HT1080 (cell line): ENCODE data around the gene SERINC5. TPM values are rescaled to one million over a fixed set of nuclear protein-coding genes. Genes with fewer than 3 reads are reported as not detected.
A peak's percentile ranks its signal among the peaks of the same experiment; 100 is the strongest.
"Not testable (repeated sequence)": the region's sequence is repeated elsewhere in the genome, so short reads cannot be mapped to it uniquely, and the experiment has no call there.

Source experiments
- DNase-seq: peaks from one replicate; pipeline ENCODE4 v3.0.0-alpha.2; 2015; ENCODE audit warnings: low read depth
- total RNA-seq: library from RNA; depleted of rRNA; stranded (reverse); fragments of >200 nt; shearing (Covaris generic); gene quantifications from 2 replicates; pipeline ENCODE4 v1.2.3, GENCODE V29; 2014

SERINC5 gene
- total RNA-seq, 1 experiment from 2014 or later = 4.4 TPM

DNA sequence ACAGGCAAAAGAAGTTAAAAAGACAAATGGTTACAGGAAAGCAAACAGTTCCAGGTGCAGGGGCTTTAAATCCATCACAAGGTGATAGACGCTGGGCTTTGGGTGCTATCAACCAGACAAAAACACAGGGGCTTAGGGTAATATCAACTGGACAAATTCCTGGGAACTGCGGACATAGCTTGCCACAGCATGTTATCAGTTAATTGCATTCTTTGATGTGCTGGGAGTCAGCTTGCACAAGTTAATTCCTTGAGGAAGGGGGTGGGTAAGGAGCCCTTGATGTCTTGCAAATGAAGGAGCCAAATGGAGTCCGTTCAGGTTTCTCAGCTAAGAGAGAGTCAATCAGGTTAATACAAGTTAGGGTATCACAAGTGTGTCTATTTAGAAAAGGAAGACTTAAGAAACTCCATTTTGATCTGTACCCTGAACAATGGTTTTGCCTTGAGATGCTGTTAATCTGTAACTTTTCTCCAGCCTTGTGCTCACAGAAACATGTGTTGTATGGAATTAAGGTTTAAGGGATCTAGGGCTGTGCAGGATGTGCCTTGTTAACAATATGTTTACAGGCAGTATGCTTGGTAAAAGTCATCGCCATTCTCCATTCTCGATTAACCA is 144.4 kb downstream of the SERINC5 start:
- not testable (repeated sequence) for DNase-seq

DNA sequence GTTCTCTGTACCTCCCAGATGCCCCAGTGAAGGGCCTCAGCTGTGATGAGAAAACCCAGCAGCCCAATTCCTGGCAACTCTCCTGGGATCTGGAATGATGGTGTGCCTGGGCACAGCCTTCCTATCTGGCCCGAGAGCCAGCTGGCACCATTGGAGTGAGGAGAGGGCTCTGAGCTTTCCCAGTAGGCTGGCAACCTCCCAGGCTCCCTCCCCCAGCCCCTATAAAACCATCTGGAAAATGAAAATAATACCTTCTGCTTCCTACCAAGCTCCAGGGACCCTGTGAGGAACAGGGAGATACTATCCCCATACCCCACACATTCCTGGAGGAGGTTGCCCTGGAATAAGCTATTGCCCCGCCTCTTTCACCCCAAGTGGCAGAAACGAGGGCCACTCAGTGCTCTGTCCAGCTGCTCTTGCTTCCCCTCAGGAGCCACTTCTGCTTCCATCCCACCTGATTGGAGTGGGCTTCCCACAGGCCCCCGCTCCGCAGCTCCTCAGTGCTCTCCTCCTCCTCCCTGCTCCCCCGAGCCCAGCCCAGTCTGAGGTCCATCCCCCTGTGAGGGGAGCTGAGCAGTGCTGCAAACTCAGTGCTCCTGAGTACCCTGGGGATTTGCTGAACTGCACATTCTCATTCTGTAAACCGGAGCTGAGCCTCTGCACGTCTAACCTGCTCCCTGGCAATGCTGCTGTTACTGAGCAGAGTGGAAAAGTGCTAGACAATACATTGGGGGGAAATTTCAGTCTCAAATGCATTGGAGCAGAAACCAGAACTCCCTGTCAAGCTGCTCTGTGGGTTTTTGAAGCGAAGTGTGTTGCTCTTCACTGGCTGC is 146.0 kb downstream of the SERINC5 start:
- no peak for DNase-seq

DNA sequence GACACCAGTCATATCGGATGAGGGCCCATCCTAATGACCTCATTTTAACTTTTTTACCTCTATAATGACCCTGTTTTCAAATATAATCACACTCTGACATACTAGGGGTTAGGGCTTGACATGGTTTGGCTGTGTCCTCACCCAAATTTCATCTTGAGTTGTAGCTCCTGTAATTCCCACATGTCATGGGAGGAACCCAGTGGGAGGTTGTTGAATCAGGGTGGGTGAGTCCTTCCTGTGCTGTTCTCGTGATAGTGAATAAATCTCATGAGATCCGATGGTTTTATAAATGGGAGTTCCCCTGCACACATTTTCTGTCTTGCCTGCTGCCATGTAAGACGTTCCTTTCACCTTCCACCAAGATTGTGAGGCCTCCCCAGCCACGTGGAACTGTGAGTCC is 148.9 kb downstream of the SERINC5 start:
- DNase-seq = no peak

DNA sequence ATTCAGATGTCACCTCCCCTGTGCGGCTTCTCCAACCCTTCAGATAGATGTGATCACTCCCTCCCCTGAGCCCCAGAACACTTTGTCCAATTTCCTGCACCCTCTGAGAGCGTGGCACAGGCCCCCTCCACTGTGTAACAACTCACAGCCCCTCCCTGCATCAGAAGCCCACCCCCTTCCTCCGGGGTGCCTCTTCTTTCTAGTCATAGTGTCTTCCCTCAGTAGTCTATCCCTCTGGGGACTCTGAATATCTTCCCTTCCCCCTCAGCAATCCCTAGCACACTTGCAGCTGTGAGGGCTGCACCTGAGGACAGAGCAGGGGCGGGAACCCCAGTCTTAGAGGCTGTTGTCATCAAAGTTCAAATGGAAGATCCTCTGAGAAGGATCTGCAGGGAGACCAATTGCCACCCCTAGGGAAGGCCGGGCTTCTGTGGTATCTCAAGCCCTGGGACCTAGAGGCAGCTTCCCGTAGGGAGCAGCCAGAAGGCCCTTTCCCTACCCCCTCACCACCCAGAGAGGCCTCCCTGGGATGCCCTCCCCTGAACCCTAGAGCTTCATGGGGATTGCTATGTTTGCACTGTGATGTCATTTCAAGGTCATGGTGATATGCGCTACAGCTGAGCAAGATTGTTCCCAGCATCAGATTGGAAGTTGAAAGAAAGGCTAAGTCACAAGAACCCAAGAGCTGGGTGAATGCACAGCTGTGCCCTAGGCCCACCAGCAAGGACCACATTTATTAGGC is 150.0 kb downstream of the SERINC5 start:
- DNase-seq = no peak

DNA sequence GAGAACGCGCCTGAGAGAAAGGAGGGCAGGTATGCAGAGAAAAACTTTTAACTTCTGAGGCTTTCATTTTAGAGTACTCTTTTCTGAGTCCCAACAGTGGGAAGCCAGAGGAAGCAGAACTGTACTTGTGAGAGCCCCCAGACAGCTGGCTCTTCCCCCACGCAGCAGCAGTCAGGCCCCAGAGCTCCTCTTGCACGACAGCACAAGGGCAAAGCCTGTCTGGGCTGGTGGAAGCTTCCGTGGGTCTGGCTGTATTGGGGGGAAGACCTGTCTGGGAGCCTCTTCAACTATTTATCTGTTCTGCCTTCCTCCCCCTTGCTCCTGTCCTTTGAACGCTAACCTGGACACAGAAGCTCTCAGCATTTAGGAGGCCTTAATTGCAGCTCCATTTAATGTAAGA is 152.5 kb downstream of the SERINC5 start:
- no peak for DNase-seq

DNA sequence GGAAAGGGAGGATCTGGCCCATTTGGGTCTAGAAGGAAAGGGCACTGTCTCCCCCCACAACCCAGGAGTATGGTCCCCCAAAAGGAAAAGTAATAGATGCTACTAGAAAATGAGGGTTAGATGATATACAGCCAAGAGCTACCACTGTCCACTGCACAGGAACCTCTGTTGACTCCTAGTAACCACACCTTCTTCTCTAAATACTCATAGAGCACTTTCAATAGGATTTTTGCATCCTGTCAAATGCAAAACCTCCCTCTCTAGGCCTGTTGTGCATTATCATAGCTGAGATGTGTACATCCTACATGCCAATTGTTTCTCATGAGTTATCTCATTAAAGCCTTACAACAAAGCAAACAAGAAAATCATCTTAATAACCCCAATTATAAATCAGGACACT is 153.9 kb downstream of the SERINC5 start:
- no peak for DNase-seq

DNA sequence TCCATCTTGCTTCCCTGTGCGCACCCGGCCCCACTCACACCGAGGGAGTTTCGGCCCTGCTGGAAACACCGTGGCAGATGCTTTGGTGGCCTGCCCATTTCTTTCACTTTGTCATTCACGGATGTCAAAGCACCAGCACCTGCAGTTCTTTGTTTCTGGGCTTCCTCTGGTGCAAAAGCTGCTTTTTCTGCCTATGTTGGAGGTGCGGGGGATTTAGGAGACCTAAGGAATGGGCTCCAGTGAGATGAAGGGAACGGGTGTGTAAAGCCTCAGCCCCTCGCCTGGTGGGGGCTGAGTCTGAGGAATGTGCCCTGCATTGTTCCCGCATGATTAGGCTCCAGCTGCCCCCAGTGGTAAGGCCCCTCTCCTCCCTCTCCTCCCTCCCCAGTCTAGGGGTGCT is 158.4 kb downstream of the SERINC5 start:
- DNase-seq = no peak

DNA sequence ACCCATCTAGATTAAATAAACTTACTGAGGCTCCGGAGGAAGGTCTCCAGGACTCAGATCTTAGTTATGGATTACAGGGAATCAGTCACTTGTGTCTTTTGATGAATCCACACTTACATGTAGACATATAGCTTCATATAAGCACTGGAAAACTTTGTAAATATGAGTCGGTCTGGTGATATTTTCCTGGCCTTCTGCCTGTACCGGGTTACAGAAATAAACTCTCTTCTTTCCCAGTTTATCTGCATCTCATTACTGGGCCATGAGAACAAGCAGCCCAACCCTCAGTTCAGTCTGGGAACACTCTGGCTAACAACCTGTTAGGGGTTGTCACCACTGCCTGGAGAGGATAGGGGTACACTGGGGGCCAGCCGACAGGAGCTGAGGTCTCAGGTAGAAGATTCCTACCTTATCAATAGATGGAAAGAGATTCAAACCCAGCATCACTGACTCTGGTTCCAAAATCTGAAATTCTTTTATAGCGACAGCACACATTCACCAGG is 161.6 kb downstream of the SERINC5 start:
- no peak for DNase-seq

DNA sequence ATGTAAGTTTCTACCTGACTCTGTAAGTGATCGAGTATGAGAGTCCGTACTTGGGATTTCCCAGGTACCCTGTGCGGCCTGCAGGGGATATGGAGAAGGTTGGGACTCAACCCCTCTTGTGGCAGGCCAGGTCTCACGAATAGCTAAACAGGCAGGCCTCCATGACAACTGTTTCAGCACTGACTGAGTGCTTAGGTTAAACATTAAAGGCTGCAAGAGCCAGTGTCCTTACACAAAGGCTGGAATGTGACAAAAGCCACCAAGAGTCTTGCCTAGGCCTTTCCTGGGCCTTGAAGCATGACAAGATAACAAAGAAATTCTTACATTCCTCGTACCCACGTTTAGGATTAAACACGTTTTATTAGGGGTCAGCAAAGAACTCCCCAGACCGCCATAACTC is 162.1 kb downstream of the SERINC5 start:
- DNase-seq = no peak

DNA sequence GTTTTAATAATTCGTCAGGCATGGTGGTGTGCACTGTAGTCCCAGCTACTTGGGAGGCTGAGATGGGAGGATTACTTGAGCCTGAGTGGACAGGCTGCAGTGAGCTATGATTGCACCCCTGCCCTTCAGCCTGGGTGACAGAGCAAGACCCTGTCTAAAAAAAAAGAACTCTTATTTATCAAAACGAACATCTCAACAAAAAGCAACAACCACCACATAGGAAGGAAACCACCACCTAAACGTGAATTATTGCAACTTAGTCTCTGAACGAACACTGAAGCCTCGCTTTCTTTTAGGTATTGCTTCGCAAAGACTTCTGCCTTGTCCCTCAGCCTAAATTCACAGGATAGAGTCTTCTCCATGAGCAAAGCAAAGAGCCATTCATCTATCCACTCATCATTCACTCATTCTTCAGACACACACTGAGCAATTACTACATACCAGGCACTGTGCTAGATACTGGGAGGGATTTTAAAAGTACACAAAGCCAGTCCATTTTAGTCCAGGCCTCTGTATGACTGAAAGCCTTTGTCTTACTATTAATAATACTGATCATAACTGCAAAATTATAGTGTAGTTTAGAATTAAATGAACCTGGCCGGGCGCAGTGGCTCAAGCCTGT is 163.3 kb downstream of the SERINC5 start:
- no peak for DNase-seq

DNA sequence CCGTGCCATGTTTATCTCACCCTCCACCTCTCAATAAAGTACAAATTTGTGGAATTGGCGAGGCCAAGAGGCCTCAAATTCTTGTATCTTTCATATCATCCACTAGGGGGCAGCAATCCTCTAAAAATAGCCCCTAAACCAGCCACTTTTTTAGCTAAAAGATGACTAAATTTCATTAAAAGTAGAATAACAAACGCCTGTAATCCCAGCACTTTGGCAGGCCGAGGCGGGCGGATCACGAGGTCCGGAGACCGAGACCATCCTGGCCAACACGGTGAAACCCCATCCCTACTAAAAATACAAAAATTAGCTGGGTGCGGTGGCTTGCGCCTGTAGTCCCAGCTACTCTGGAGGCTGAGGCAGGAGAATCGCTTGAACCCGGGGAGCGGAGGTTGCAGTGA is 164.1 kb downstream of the SERINC5 start:
- peak; percentile 47 for DNase-seq

DNA sequence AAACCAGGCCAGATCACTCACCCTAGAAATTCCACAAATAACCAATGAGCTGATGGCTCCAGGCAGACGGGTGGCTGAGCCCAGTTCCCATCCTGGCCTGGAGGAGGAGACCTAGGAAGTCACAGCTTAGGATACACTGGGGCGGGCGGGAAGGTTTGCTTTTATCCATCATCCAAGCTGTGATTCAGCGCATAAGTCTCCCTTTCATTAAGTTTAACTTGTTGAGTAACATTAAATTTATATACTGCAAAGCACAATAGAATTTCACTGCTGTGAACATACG is 165.0 kb downstream of the SERINC5 start:
- no peak for DNase-seq

DNA sequence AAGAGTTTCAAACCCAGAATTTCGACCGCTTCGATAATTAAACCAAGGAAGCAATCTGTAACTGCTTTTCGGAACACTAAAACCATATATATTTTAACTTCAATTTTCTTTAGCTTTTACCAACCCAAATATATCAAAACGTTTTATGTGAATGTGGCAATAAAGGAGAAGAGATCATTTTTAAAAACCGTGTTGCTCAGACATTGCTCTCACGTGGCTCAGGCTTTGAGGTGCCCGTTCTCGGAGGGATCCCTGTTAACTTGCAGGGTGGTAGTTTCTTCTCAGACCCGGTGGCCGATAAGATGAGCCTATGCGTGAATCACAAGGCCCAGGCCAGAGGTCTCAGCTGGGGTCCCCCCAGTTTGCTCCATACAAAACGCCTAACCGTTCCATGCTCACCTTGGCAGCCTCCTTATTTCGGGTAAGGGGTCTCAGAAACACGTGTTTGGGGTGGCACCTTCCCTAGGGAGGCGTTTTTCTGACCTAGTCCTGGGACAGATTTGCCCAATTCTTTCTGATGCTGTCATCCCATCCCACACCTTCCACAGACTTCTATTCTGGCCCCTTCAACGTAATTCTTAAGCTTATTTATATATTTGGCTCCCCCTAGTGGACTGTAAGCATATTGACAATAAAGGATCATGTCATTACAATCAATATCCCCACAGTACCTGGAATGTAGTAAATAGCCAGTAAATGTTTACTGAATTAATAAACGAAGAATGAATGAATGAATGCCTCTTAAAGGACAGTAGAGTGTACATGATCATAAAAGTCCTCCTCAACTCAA is 172.6 kb downstream of the SERINC5 start:
- DNase-seq = peak; percentile 60

DNA sequence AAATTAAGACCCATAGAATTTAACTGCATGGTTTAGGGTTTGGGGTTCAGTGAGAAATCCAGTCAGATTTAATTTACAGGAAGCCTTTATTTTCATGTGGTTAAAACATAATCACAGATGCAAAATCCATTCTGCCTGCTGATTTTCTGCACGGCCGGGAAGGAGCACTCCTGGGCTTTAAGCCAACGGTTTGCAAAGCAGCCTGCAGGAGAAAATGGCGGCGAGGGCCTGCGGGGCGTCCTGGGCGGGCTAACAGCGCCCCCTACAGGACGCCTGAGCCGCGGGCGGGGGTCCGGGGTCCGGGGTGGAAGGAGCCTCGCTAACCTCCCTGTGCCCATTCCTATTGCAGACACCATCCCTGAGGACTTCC is 173.1 kb downstream of the SERINC5 start:
- DNase-seq = peak; percentile 54

DNA sequence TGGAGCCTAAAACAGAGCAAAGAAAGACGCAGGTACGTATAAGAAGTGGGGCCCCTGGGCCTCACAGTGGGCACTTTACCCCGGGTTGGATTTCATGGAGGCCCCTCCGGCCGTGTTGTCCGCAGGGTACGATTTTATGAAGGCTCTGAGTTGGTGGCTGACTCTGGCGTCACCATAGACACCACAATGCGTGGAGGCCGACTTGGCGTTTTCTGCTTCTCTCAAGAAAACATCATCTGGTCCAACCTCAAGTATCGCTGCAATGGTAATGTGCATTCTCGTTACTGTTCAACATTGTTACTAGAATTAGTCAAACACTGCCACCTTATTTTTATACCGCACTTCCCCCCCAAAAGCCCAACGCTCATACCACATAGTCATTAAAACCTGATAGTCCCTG is 173.6 kb downstream of the SERINC5 start:
- no peak for DNase-seq

DNA sequence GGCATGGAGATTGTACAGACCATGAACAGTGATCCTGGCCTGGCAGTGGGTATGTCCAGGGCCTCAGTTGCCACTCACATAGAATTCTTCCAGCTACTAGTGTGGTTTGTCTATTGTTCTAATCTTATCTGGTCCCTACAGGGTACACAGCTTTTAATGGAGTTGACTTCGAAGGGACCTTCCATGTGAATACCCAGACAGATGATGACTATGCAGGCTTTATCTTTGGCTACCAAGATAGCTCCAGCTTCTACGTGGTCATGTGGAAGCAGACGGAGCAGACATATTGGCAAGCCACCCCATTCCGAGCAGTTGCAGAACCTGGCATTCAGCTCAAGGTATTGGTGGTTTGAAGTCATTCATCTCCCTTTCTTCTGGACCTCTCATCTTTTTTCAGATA is 176.9 kb downstream of the SERINC5 start:
- DNase-seq = no peak

DNA sequence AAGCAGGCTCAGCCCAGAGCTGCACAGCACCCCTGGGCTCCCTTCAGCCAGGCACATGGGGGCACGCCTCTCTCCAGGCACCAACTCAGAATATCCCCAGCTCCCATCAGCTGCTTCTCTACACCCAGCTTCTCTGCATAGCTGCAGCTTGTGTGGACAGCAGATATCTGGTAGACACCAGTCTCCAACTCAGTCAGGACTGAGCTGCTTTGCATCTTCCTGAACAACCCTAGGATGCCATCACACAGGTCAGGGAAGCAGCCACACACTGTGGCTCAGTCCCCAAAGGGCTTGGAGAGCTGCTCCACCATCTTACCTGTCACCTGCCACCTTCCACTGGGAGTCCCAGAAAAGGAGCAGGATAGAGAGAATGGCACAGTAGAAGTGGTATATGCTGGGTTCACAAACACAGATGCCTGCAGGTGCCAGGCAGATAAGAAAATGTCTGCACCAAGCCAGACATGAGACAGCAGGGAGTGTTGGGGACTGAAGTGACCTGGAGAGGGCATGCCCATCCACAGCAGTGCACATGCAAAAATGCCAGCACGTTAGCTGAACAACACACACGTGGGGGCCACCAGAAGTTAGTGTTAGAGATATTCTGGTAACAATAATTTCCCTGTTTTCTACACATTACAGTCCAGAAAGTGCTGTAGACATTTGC is 178.7 kb downstream of the SERINC5 start:
- no peak for DNase-seq

DNA sequence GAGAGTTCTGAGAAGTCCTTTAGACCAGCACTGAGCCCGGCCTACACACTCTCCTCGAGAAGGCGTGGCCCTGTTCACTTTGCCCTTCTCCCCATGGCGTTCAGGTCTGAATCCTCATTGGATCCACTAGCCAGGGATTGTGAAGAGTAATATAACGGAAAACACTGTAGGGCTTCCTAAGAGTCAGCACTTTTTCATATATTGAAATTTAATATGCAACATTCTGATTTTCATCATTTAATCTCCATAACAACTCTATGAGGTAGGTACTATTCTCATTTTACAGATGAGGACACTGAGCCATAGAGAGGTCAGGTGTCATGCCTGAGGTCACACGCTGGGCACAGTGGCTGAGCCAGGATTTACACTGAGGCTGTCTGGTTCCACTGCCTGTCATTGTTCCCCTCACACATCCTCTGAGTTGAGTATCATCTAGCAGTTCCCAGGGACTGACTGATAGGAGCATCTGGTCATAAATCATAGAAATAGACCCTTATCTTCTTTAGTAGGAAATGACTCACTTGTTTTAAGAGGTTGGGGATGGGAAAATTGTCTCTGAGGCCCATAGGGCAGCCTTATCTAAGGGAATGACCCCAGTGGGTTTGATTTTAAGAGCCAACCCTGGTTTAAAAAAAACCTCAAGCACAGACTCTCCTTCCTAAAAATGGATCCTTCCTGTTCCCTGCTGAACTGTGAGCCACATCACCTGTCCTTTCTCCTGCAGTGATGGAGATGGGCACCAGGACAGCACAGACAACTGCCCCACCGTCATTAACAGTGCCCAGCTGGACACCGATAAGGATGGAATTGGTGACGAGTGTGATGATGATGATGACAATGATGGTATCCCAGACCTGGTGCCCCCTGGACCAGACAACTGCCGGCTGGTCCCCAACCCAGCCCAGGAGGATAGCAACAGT is 179.5 kb downstream of the SERINC5 start:
- DNase-seq = no peak
